DOHH2 (cell line): ENCODE measurements around the gene IL13RA1.

Experiments used
- H3F3A ChIP-seq: fragments of 200-600 bp; sonication (generic), shearing (Covaris generic); 2 replicates; pipeline ENCODE4 v1.6.0; 2016; ENCODE audit warnings: antibody characterized with exemption, mild to moderate bottlenecking; ENCODE audit not compliant: control insufficient read depth, insufficient read depth
- H3K27ac ChIP-seq: fragments of 200-600 bp; sonication (generic); 2 replicates; pipeline ENCODE4 v1.5.1; 2014; ENCODE audit warnings: low read depth, mild to moderate bottlenecking, low read length, moderate library complexity
- H3K27me3 ChIP-seq: fragments of 200-600 bp; sonication (generic); 2 replicates; pipeline ENCODE4 v1.6.1; 2014; ENCODE audit warnings: mild to moderate bottlenecking, low read length, mixed read lengths; ENCODE audit not compliant: control insufficient read depth
- H3K36me3 ChIP-seq: fragments of 200-600 bp; sonication (generic); 2 replicates; pipeline ENCODE4 v1.6.1; 2014; ENCODE audit warnings: mild to moderate bottlenecking, low read length, moderate library complexity, mixed read lengths; ENCODE audit not compliant: control insufficient read depth
- H3K4me1 ChIP-seq: fragments of 200-600 bp; sonication (generic); 2 replicates; pipeline ENCODE4 v1.6.1; 2014; ENCODE audit warnings: mild to moderate bottlenecking, low read length, mixed read lengths; ENCODE audit not compliant: control insufficient read depth
- H3K4me2 ChIP-seq: fragments of 200-600 bp; sonication (generic); 2 replicates; pipeline ENCODE4 v1.6.0; 2014; ENCODE audit warnings: mild to moderate bottlenecking, low read length, moderate library complexity
- H3K4me3 ChIP-seq: fragments of 200-600 bp; sonication (generic); 2 replicates; pipeline ENCODE4 v1.5.1; 2014; ENCODE audit warnings: mild to moderate bottlenecking, low read length, mixed read lengths
- H3K79me2 ChIP-seq: fragments of 200-600 bp; sonication (generic); 2 replicates; pipeline ENCODE4 v1.6.1; 2014; ENCODE audit warnings: mild to moderate bottlenecking, low read length, mixed read lengths; ENCODE audit not compliant: control insufficient read depth
- H3K9me2 ChIP-seq: fragments of 200-600 bp; sonication (generic); replicated peaks from 2 replicates; pipeline ENCODE4 v1.6.1; 2014; ENCODE audit warnings: mild to moderate bottlenecking, low read length, mixed read lengths; ENCODE audit not compliant: control insufficient read depth
- H3K9me3 ChIP-seq: fragments of 200-600 bp; sonication (generic); 2 replicates; pipeline ENCODE4 v1.6.1; 2014; ENCODE audit warnings: antibody characterized with exemption, low read length, mixed read lengths; ENCODE audit not compliant: control insufficient read depth, insufficient read depth
- H4K20me1 ChIP-seq: fragments of 200-600 bp; sonication (generic); 2 replicates; pipeline ENCODE4 v1.6.0; 2014; ENCODE audit warnings: low read depth, mild to moderate bottlenecking, antibody characterized with exemption, low read length, moderate library complexity; ENCODE audit not compliant: control insufficient read depth, insufficient read depth
- EZH2phosphoT487 ChIP-seq: fragments of 200-600 bp; sonication (generic); IDR thresholded peaks from 2 replicates; pipeline ENCODE4 v1.6.1; 2017; ENCODE audit warnings: borderline replicate concordance, mild to moderate bottlenecking, antibody characterized with exemption, low read length, moderate library complexity, mixed read lengths
- TF ChIP-seq, protein P1 (sequence below): fragments of 200-600 bp; sonication (generic); IDR thresholded peaks from one replicate; pipeline ENCODE4 v1.5.1; 2014; ENCODE audit warnings: antibody characterized with exemption, mild to moderate bottlenecking, low read depth, low read length; ENCODE audit not compliant: poor library complexity, severe bottlenecking

IL13RA1 gene

DNA sequence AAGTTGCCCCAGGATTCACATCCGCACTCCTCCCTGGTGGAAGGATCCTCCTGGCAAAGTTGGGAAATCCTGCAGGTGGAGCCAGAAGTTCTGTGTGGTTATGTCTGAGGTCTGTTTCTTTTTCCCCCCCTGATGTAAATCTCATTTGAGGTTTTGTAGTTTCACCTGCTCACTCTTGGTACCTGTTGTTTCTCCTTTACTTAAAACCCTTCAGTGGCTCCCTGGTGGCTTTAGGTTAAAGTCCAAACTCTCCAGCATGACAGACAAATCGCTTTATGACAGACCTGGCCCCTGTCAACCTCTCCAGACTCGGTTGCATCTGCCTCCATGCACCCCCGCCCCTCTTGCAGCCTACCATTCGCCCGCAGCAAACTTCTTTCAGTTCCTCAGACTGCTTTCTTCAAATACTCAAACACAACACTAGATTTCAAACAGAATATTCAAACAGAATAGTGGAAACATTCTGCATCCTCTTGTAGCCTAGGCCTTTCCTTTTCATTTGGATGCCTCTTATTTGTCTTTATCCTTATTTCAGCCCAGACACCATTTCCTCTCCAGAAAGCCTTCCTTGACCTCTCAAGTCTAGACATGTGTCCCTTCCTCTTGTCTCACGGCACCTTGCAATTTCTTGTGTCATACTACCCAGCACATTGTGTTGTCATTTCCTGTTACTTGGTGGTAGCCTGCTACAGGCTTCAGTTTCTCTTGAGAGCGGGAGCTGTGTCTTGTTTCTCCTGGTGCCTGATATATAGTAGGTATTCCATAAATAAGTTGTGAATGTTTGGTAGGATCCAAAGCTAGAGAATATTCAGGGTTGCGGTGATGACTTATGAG lies 24.8 kb downstream of the IL13RA1 start:
- Histone ChIP-seq H4K20me1 (no peaks in the 10 kb centered on the region), H3K9me2 (no peaks in the 10 kb centered on the region), H3K4me2 (no peak overlapping the region), H3K79me2 (no peaks in the 10 kb centered on the region), H3F3A (no peaks in the 10 kb centered on the region), H3K36me3 (no peaks in the 10 kb centered on the region), H3K27me3 (no peaks in the 10 kb centered on the region), H3K27ac (no peak overlapping the region), H3K4me1 (peaks cover 8% of the 10 kb centered on the region), H3K9me3 (no peaks in the 10 kb centered on the region), H3K4me3 (no peak overlapping the region)
- TF ChIP-seq, protein P1, sequence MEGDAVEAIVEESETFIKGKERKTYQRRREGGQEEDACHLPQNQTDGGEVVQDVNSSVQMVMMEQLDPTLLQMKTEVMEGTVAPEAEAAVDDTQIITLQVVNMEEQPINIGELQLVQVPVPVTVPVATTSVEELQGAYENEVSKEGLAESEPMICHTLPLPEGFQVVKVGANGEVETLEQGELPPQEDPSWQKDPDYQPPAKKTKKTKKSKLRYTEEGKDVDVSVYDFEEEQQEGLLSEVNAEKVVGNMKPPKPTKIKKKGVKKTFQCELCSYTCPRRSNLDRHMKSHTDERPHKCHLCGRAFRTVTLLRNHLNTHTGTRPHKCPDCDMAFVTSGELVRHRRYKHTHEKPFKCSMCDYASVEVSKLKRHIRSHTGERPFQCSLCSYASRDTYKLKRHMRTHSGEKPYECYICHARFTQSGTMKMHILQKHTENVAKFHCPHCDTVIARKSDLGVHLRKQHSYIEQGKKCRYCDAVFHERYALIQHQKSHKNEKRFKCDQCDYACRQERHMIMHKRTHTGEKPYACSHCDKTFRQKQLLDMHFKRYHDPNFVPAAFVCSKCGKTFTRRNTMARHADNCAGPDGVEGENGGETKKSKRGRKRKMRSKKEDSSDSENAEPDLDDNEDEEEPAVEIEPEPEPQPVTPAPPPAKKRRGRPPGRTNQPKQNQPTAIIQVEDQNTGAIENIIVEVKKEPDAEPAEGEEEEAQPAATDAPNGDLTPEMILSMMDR = no peak
- TF ChIP-seq EZH2phosphoT487 = no peak

DNA sequence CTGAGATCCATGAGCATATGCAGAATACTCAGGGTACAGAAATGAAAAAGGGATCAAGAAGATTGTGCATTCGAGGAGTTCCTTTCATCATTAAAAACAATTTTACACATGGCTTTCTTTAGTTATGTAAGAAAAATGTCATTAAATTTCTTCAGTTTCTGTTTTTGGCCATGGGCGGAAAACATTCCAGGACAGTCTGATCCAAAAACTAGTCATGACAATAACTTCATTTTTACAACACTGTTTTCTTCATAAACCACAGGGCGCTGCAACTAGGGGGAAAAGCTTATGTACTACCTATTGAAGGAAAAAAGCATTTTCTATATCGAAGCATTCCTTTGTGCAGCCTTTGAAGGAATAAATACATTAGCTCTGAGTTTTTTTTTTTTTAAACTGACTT lies 28.2 kb downstream of the IL13RA1 start:
- peaks cover 8% of the 10 kb centered on the region for H3K4me1 ChIP-seq
- H3K9me2 ChIP-seq = no peaks in the 10 kb centered on the region
- H3K4me2 ChIP-seq = no peak overlapping the region

DNA sequence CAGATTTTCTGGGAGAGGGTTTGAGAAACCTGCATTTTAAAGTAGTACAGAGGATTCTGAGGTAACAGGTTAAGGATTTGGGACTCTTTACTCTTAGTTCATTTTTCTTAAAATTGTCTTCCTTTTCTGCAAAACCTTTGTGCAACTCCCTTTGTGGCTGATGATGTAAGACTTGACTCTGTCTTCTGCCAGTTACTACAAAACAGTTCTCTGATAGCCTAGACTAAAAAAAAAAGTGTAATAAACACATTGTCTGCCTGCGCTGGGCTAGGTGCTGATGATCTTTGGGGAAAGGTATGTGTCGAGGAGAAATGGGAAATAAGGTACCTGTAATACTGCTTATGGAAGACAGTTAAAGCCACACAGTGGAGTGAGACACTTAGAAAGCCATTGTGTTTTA lies 28.7 kb downstream of the IL13RA1 start:
- no peak overlapping the region for H3K4me3 ChIP-seq
- H3K79me2 ChIP-seq = no peaks in the 10 kb centered on the region
- H3K9me3 ChIP-seq = no peaks in the 10 kb centered on the region
- TF ChIP-seq, protein P1 = no peak
- TF ChIP-seq EZH2phosphoT487 = no peak
- H3K36me3 ChIP-seq = no peaks in the 10 kb centered on the region
- H3K4me2 ChIP-seq = no peak overlapping the region
- H3K9me2 ChIP-seq = no peaks in the 10 kb centered on the region
- H3K4me1 ChIP-seq = peaks cover 8% of the 10 kb centered on the region
- no peak overlapping the region for H3K27ac ChIP-seq
- H3K27me3 ChIP-seq = no peaks in the 10 kb centered on the region
- H4K20me1 ChIP-seq = no peaks in the 10 kb centered on the region
- no peaks in the 10 kb centered on the region for H3F3A ChIP-seq

More for the DNA sequence above, 28.2 kb downstream of the IL13RA1 start:
- H3K4me3 ChIP-seq = no peak overlapping the region
- H3K79me2 ChIP-seq = no peaks in the 10 kb centered on the region
- H3K36me3 ChIP-seq = no peaks in the 10 kb centered on the region
- no peak for TF ChIP-seq EZH2phosphoT487
- TF ChIP-seq, protein P1 = no peak
- H3F3A ChIP-seq = no peaks in the 10 kb centered on the region
- H3K27me3 ChIP-seq = no peaks in the 10 kb centered on the region
- H3K9me3 ChIP-seq = no peaks in the 10 kb centered on the region
- no peak overlapping the region for H3K27ac ChIP-seq
- no peaks in the 10 kb centered on the region for H4K20me1 ChIP-seq
